Endothelial cell of umbilical vein (primary cell): Measurements from ENCODE around the gene SUV39H1. TPM values are rescaled to one million over a fixed set of nuclear protein-coding genes. Genes with fewer than 3 reads are reported as not detected.
"Not testable (repeated sequence)": the region's sequence is repeated elsewhere in the genome, so short reads cannot be mapped to it uniquely, and the experiment has no call there.

ENCODE experiments used
- BruUV-seq: library from RNA; stranded (reverse); fragments of 400-500 nt; replicated peaks from 2 replicates; lab custom pipeline; 2021; lab: Mats Ljungman, UMichigan
- CTCF ChIA-PET: fragments of 300-600, 350-600 bp; sonication (Branson Sonifier 250); formaldehyde crosslinking; loops from one replicate; lab custom pipeline; 2021; ENCODE audit warnings: antibody characterized with exemption, inconsistent platforms; lab: Charles Lee
- POLR2A ChIA-PET: fragments of 300-600, 350-600 bp; sonication (Branson Sonifier 250); formaldehyde crosslinking; loops from one replicate; lab custom pipeline; 2021; ENCODE audit warnings: antibody characterized with exemption, inconsistent platforms; lab: Charles Lee
- DNase-seq: peaks from one replicate; pipeline ENCODE4 v3.0.0-alpha.2; 2011; ENCODE audit warnings: low read depth, low spot score
- FAIRE-seq: peaks from 2 replicates; lab custom pipeline; 2011; peaks lifted over from hg19 to GRCh38; lab: Jason Lieb, UNC
- H2AFZ ChIP-seq: 2 replicates; pipeline ENCODE4 v1.6.0; 2012; ENCODE audit warnings: low read depth, low read length, control low read depth, inconsistent platforms
- H3K27ac ChIP-seq: 2 replicates; pipeline ENCODE4 v1.5.1; 2011; ENCODE audit warnings: low read depth, mild to moderate bottlenecking, control low read depth, low read length, moderate library complexity; ENCODE audit not compliant: insufficient read depth
- H3K27me3 ChIP-seq, 2 experiments: 2 replicates each; pipeline versions ENCODE4 v1.6.0 to v1.6.1; 2011; ENCODE audit warnings: low read length in 2 of 2, mixed read lengths in 1 of 2; ENCODE audit not compliant: control insufficient read depth in 2 of 2, insufficient read depth in 2 of 2
- H3K36me3 ChIP-seq, 2 experiments: 2 replicates in 1 of 2; 3 replicates in 1 of 2; pipeline ENCODE4 v1.5.1; 2011; ENCODE audit warnings: low read length in 2 of 2, mild to moderate bottlenecking in 1 of 2, moderate library complexity in 1 of 2; ENCODE audit not compliant: control insufficient read depth in 2 of 2, insufficient read depth in 2 of 2; ENCODE audit errors: extremely low read depth in 1 of 2
- H3K4me1 ChIP-seq: 3 replicates; pipeline ENCODE4 v1.5.1; 2011; ENCODE audit warnings: mild to moderate bottlenecking, low read length; ENCODE audit not compliant: control insufficient read depth, insufficient read depth; ENCODE audit errors: extremely low read depth
- H3K4me2 ChIP-seq: 2 replicates; pipeline ENCODE4 v1.6.1; 2011; ENCODE audit warnings: low read length, control low read depth, mixed read lengths; ENCODE audit not compliant: insufficient read depth
- H3K4me3 ChIP-seq, 3 experiments: fragments of 200-600 bp in 1 of 3; sonication (generic), shearing (Covaris generic) in 1 of 3; replicated peaks in 1 of 3; 2 replicates each; pipeline ENCODE4 v1.5.1; 2011 to 2016; ENCODE audit warnings: control low read depth in 3 of 3, low read length in 3 of 3, mild to moderate bottlenecking in 2 of 3, inconsistent platforms in 1 of 3, low read depth in 1 of 3, moderate library complexity in 1 of 3; ENCODE audit not compliant: insufficient read depth in 1 of 3
- H3K79me2 ChIP-seq: 2 replicates; pipeline ENCODE4 v1.6.0; 2012; ENCODE audit warnings: low read length, inconsistent platforms; ENCODE audit not compliant: control insufficient read depth, insufficient read depth
- H3K9ac ChIP-seq: replicated peaks from 2 replicates; pipeline ENCODE3; 2011; ENCODE audit warnings: low read length, control low read depth; ENCODE audit not compliant: insufficient read depth; ENCODE audit errors: extremely low read depth
- H3K9me1 ChIP-seq: replicated peaks from 3 replicates; pipeline ENCODE4 v1.6.0; 2011; ENCODE audit warnings: mild to moderate bottlenecking, low read length; ENCODE audit not compliant: control insufficient read depth, insufficient read depth; ENCODE audit errors: extremely low read depth
- H3K9me3 ChIP-seq: replicated peaks from 2 replicates; pipeline ENCODE4 v1.5.1; 2012; ENCODE audit warnings: low read length, inconsistent platforms; ENCODE audit not compliant: control insufficient read depth, insufficient read depth
- H4K20me1 ChIP-seq: replicated peaks from 2 replicates; pipeline ENCODE3; 2011; ENCODE audit warnings: mild to moderate bottlenecking, low read length; ENCODE audit not compliant: control insufficient read depth, insufficient read depth; ENCODE audit errors: extremely low read depth
- EZH2 ChIP-seq: IDR thresholded peaks from 2 replicates; pipeline ENCODE4 v1.6.1; 2012; ENCODE audit warnings: borderline replicate concordance, low read depth, mild to moderate bottlenecking, moderate library complexity, low read length, inconsistent platforms; ENCODE audit not compliant: severe bottlenecking
- FOS ChIP-seq: IDR thresholded peaks from 2 replicates; pipeline ENCODE4 v1.6.1; 2011; ENCODE audit warnings: mild to moderate bottlenecking, low read length, moderate library complexity, borderline replicate concordance; ENCODE audit not compliant: insufficient read depth
- GATA2 ChIP-seq: IDR thresholded peaks from 2 replicates; pipeline ENCODE4 v1.7.0; 2011; ENCODE audit warnings: low read depth, mild to moderate bottlenecking, moderate library complexity, mixed read lengths, low read length; ENCODE audit not compliant: insufficient read length, insufficient read depth
- JUN ChIP-seq: IDR thresholded peaks from 2 replicates; pipeline ENCODE4 v1.6.1; 2011; ENCODE audit warnings: borderline replicate concordance, low read depth; ENCODE audit not compliant: insufficient read length, insufficient read depth
- MYC ChIP-seq: IDR thresholded peaks from one replicate; pipeline ENCODE4 v1.6.1; 2011; ENCODE audit warnings: mild to moderate bottlenecking, low read depth, low read length
- POLR2A ChIP-seq: IDR thresholded peaks from 2 replicates; pipeline ENCODE4 v1.6.1; 2012; ENCODE audit warnings: low read depth, mild to moderate bottlenecking, control low read depth, low read length
- POLR2AphosphoS5 ChIP-seq: IDR thresholded peaks from 2 replicates; pipeline ENCODE4 v1.6.1; 2012; ENCODE audit warnings: low read depth, mild to moderate bottlenecking, control low read depth, low read length, moderate library complexity; ENCODE audit not compliant: insufficient read depth
- dilution Hi-C: fragments of 300-500 bp; cut with MboI; formaldehyde crosslinking; loops from one replicate; pipeline ENCODE4 v1.15.0; 2019; ENCODE audit warnings: low sequenced_read_pairs; ENCODE audit not compliant: extremely low pct_ligation_motif_present
- intact Hi-C: fragments of 100-400 bp; cut with micrococcal nuclease; formaldehyde crosslinking; loops from one replicate; pipeline ENCODE4 v1.10.0; 2022
- polyA plus RNA-seq, 4 experiments: library from polyadenylated mRNA; depleted of rRNA in 3 of 4; stranded (reverse) in 3 of 4; unstranded in 1 of 4; fragments of >200 nt; gene quantifications; 2 replicates each; pipeline versions ENCODE4 v1.2.1 to v1.2.3, GENCODE V29; 2011 to 2012; ENCODE audit warnings: missing spikeins in 1 of 4
- total RNA-seq: library from RNA; stranded (reverse); gene quantifications from 2 replicates; pipeline ENCODE4 v1.2.3, GENCODE V29; 2021
- TF ChIP-seq, protein P1 (sequence below): IDR thresholded peaks from 2 replicates; pipeline ENCODE4 v1.6.1; 2011; ENCODE audit not compliant: insufficient read depth, insufficient read length
- TF ChIP-seq, protein P2 (sequence below), 2 donors: IDR thresholded peaks; 1 replicate in 1 of 2; 2 replicates in 1 of 2; pipeline ENCODE4 v1.5.1; 2011; ENCODE audit warnings: low read length in 2 of 2, mild to moderate bottlenecking in 2 of 2, moderate library complexity in 2 of 2, control low read depth in 1 of 2, inconsistent platforms in 1 of 2, low read depth in 1 of 2; ENCODE audit not compliant: insufficient read depth in 1 of 2; ENCODE audit errors: extremely low read depth in 1 of 2

Gene SUV39H1
- total and polyA plus RNA-seq, 2 donors (not counting 3 experiments of a cell fraction or from before 2014, with no cell fraction given) = 18.2 to 19.0 TPM

DNA sequence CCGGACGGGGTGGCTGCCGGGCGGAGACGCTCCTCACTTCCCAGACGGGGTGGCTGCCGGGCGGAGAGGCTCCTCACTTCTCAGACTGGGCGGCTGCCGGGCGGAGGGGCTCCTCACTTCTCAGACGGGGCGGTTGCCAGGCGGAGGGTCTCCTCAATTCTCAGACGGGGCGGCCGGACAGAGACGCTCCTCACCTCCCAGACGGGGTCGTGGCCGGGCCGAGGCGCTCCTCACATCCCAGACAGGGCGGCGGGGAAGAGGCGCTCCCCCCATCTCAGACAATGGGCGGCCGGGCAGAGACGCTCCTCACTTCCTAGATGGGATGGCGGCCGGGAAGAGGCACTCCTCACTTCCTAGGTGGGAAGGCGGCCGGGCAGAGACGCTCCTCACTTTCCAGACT is 36.8 kb upstream of the SUV39H1 start:
- H3K9ac ChIP-seq, POLR2A ChIA-PET, H3K9me3 ChIP-seq, H3K4me2 ChIP-seq, CTCF ChIA-PET, intact Hi-C loops, H3K4me1 ChIP-seq, H3K9me1 ChIP-seq, H3K27ac ChIP-seq, H3K36me3 ChIP-seq, H3K79me2 ChIP-seq, BruUV-seq, FAIRE-seq, H3K4me3 ChIP-seq, H2AFZ ChIP-seq, H4K20me1 ChIP-seq, DNase-seq, H3K27me3 ChIP-seq, dilution Hi-C loops: not testable (repeated sequence)

DNA sequence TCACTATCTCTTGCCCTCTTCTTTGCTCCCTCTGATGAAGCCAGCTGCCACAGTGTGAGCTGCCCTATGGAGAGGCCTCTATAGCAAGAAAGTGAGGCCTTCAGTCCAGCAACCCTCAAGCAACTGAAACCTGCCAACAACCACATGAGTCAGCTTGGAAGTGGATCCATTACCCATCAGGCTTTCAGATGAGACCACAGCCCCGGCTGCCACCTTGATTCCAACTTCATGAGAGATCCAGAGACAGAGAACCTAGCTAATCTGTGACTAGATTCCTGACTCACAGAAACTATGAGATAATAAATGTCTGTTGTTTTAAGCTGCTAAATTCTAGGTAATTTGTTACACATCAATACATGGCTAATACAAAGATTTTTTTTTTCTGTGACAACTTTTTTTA is 33.3 kb upstream of the SUV39H1 start:
- no peak for DNase-seq
- Histone ChIP-seq H4K20me1 (no peaks in the 10 kb centered on the region), H2AFZ (no peak overlapping the region), H3K4me2 (no peak overlapping the region), H3K9me1 (no peaks in the 10 kb centered on the region), H3K9me3 (no peaks in the 10 kb centered on the region), H3K4me1 (no peaks in the 10 kb centered on the region), H3K79me2 (no peaks in the 10 kb centered on the region), H3K27me3 (no peaks in the 10 kb centered on the region), H3K4me3 (no peak overlapping the region), H3K9ac (no peak overlapping the region), H3K36me3 (no peaks in the 10 kb centered on the region), H3K27ac (no peak overlapping the region)
- intact Hi-C loops (no loop called here), dilution Hi-C loops (no loop called here)
- FAIRE-seq = no peak
- CTCF ChIA-PET = interaction anchor here (1.5 kb wide), 1 partner anchor 15 kb away, joined by 3 read pairs; no protein-coding TSS in a partner anchor
- POLR2A ChIA-PET = no interaction called here
- BruUV-seq = no TSS peak
- TF ChIP-seq, protein P1, sequence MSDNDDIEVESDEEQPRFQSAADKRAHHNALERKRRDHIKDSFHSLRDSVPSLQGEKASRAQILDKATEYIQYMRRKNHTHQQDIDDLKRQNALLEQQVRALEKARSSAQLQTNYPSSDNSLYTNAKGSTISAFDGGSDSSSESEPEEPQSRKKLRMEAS = no peak
- TF ChIP-seq, protein P2, sequence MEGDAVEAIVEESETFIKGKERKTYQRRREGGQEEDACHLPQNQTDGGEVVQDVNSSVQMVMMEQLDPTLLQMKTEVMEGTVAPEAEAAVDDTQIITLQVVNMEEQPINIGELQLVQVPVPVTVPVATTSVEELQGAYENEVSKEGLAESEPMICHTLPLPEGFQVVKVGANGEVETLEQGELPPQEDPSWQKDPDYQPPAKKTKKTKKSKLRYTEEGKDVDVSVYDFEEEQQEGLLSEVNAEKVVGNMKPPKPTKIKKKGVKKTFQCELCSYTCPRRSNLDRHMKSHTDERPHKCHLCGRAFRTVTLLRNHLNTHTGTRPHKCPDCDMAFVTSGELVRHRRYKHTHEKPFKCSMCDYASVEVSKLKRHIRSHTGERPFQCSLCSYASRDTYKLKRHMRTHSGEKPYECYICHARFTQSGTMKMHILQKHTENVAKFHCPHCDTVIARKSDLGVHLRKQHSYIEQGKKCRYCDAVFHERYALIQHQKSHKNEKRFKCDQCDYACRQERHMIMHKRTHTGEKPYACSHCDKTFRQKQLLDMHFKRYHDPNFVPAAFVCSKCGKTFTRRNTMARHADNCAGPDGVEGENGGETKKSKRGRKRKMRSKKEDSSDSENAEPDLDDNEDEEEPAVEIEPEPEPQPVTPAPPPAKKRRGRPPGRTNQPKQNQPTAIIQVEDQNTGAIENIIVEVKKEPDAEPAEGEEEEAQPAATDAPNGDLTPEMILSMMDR (IDR thresholded peaks at IDR 0.05; ENCODE audit: extremely low read depth in 1 of 2, insufficient read depth in 1 of 2, low read depth in 1 of 2, low read length in 2 of 2) = no peak
- TF ChIP-seq MYC (no peak), FOS (no peak), EZH2 (no peak), JUN (no peak), POLR2A (no peak), GATA2 (no peak), POLR2AphosphoS5 (no peak)
